Fibroblast of villous mesenchyme (primary cell): ENCODE results near the gene PRKG2. TPM values are rescaled to one million over a fixed set of nuclear protein-coding genes. Genes with fewer than 3 reads are reported as not detected.

Experiments
- DNase-seq: peaks from one replicate; pipeline ENCODE4 v3.0.0-alpha.2; 2010; ENCODE audit warnings: low read depth
- H3K4me3 ChIP-seq: 2 replicates; pipeline ENCODE4 v1.5.1; 2011; ENCODE audit warnings: low read depth, mild to moderate bottlenecking, low read length
- CTCF ChIP-seq: IDR thresholded peaks from 2 replicates; pipeline ENCODE4 v1.5.1; 2012; ENCODE audit warnings: low read depth, mild to moderate bottlenecking, low read length; ENCODE audit not compliant: insufficient read depth
- total RNA-seq: library from RNA; depleted of rRNA; stranded (reverse); fragments of >200 nt; gene quantifications from 2 replicates; pipeline ENCODE4 v1.2.3, GENCODE V29; 2012

PRKG2 gene
- total RNA-seq, 1 donor, result under 0.01 TPM

DNA sequence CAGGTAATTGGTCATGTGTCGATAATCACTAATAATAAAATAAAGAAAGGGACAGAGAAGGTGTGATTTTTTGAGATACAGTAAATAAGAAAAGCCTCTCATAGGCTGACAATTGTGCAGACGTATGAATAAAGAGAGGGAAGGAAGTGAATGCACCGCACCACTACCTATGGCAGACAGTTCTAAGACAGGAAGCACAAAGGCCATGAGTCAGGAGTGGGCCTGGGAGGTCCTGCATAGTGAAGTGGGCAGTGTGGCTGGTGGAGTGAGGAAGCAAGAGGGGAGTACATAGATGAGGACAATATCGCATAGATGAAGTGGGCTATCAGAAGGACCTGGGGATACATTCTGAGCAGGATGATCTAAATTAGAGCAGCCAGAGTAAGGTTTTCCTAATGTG, 108.9 kb downstream of the PRKG2 start:
- H3K4me3 ChIP-seq, result no peak overlapping the region
- DNase-seq, result no peak
- no peak for TF ChIP-seq CTCF

DNA sequence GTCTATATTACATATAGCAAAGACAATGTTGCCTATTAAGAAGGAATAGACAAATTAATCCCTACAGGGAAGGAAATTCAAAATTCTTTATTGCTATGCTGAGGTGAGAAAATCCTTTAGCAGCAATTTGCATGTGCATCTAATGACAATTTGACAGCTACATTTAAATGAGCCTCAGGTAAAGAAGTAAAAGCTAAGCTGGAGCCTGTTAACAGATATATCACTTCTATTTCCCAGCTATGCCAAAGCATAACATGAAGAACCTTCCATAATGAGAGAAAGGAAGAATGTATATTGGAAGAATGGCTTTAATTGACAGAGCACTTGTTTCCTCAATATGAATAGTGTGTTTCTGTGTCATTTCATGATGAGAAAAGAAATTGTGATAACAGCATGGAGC, 112.9 kb downstream of the PRKG2 start:
- no peak for DNase-seq
- no peak for TF ChIP-seq CTCF
- no peak overlapping the region for H3K4me3 ChIP-seq

DNA sequence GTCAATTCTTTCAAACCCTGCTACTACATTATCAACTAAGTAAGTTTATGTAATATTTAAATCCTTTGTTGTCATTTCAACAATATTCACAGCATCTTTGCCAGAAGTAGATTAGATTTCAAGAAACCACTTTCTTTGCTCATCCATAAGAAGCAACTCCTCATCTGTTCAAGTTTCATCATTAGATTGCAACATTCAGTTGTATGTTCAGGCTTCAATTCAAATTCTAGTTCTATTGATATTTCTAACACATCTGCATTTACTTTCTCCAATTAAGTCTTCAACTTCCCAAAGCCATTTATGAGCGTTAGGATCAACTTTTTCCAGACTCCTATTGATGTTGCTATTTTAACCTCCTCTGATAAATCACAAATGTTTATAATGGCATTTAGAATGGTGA, 118.5 kb downstream of the PRKG2 start:
- no peak for DNase-seq
- no peak for TF ChIP-seq CTCF
- H3K4me3 ChIP-seq, result no peak overlapping the region

GRCh38 chr4:81095389-81095788, 119.6 kb downstream of the PRKG2 start:
- TF ChIP-seq CTCF, result no peak
- DNase-seq, result no peak
- H3K4me3 ChIP-seq, result no peak overlapping the region

DNA sequence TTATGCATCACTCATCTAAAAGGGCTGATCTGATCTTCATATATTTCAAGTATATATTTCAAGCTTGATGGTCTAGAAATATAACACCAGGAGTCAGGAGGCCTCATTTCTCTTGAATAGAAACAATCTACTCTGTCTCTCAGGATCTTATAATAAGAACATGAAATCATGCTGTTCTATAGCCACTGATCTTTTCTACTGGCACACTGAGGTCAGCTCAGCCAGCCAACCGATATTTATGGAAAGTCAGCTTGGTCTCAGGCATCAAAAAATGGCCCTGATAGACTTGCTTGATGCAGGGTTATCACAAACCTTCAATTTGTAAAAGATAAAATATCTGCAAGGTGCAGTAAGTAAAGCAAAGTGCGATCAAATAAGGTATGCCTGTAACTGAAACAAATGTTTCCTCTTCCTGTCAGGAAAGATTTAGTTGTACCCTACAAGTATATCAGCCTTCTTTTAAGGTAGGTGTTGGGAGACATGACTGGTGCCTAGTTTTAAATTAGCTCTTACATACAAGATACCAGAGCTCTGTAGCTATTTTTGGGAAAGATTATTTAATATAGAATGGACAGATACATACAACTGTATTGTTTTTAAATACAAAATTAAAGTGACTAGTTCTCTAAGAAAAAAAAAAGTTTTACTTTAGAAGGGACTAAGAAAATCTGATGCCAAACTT, 121.2 kb downstream of the PRKG2 start:
- DNase-seq, result no peak
- no peak for TF ChIP-seq CTCF
- H3K4me3 ChIP-seq, result no peak overlapping the region

GRCh38 chr4:81085979-81086378, 129.0 kb downstream of the PRKG2 start:
- no peak for TF ChIP-seq CTCF
- no peak for DNase-seq
- H3K4me3 ChIP-seq, result no peak overlapping the region

- no peak for TF ChIP-seq CTCF
- H3K4me3 ChIP-seq, result no peak overlapping the region
- DNase-seq, result no peak
Observed at GRCh38 chr4:81085291-81085690, 129.7 kb downstream of the PRKG2 start.
